GM12892 (cell line): ENCODE measurements around the gene IFNK.

Source experiments
- DNase-seq: peaks from one replicate; pipeline ENCODE4 v3.0.0; 2011; ENCODE audit not compliant: insufficient read length
- FAIRE-seq: peaks from 2 replicates; lab custom pipeline; 2011; peaks lifted over from hg19 to GRCh38; lab: Jason Lieb, UNC
- POLR2A ChIP-seq: IDR thresholded peaks from 2 replicates; pipeline ENCODE4 v1.6.1; 2011; ENCODE audit warnings: low read depth, low read length, control low read depth
- POLR2AphosphoS5 ChIP-seq: IDR thresholded peaks from 2 replicates; pipeline ENCODE4 v1.6.1; 2011; ENCODE audit warnings: low read depth, low read length, control low read depth
- TAF1 ChIP-seq: IDR thresholded peaks from 2 replicates; pipeline ENCODE4 v1.6.1; 2011; ENCODE audit warnings: low read depth, mild to moderate bottlenecking, control low read depth, low read length, borderline replicate concordance

The IFNK gene

GRCh38 chr9:27545471-27545870 is 21.4 kb downstream of the IFNK start:
- FAIRE-seq, result peak; percentile 5
- DNase-seq, result no peak
- TF ChIP-seq TAF1 (no peak), POLR2AphosphoS5 (no peak), POLR2A (no peak)

GRCh38 chr9:27548055-27548741 is 24.1 kb downstream of the IFNK start:
- DNase-seq (no peak), FAIRE-seq (no peak)

DNA sequence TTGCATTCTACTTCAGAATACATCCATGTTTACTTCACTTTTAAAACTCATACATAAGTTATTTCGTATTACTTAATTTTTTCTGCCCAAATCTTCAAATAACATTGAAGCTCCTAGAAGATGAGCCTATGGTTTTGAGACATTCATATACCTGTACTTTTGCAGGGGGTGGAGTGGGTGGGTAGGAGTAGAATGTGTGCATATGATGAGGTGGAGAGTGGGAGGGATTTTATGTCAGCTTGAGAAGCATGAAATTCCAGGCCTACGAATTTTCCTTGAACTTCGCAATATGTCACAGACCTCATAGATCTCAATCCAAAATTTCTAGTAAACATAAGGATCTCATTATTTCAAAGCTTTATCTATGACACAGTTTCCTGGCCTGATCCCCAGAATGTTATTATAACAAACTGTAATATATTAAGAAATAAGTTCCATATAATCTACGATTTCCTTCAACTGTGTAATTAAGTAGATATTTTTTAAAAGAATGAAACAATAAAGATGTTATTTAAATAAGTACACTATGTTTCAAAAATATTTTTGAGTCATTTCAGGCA is 25.2 kb downstream of the IFNK start:
- TF ChIP-seq TAF1 (no peak), POLR2A (no peak)
- FAIRE-seq (no peak), DNase-seq (no peak)

More at GRCh38 chr9:27548055-27548741, 24.1 kb downstream of the IFNK start:
- TF ChIP-seq POLR2A, result no peak
- TF ChIP-seq POLR2AphosphoS5, result no peak
- TF ChIP-seq TAF1, result no peak

GRCh38 chr9:27554712-27555111 is 30.6 kb downstream of the IFNK start:
- TF ChIP-seq POLR2A (no peak), POLR2AphosphoS5 (no peak), TAF1 (no peak)
- FAIRE-seq, result no peak
- no peak for DNase-seq

DNA sequence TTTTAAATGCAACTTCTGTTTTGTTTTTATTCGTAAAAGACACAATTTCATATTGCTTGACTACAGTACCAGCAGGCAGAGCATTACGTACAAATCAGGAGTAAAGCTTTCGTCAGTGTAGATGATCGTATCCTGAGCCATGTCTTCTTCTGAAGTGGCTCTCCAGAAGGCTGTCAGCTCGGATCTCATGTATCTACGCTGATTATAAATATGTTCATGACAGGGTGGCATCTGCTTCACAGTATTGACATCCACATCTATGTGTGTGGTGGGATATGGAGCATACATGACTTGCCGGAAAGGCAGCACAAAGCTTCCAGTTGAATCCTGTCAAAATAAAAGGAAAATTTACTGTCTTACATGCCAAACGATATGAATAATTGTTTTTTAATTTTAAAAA is 32.4 kb downstream of the IFNK start:
- FAIRE-seq, result no peak
- no peak for DNase-seq
- TF ChIP-seq TAF1 (no peak), POLR2A (no peak), POLR2AphosphoS5 (no peak)

DNA sequence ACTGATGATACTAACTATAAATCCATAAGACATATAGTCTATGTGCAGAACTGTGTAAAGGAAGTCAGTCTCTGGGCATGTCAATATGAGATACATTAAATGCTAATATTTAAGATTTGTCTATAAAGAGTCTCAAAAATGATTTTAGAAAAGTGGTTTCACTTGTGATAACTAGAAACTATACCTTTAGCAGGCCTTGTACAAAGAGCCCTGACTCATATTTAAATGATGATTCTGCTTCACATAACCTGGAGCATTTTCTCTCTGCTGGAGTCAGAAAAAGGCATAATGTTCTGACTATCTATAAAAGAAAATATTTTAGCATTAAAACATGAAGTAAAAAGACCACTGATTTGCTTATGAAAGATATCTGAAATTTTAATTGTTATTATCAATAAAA is 34.2 kb downstream of the IFNK start:
- no peak for FAIRE-seq
- no peak for DNase-seq
- TF ChIP-seq POLR2AphosphoS5, result no peak
- TF ChIP-seq TAF1, result no peak
- no peak for TF ChIP-seq POLR2A

- no peak for DNase-seq
- no peak for TF ChIP-seq POLR2AphosphoS5
- no peak for TF ChIP-seq TAF1
- TF ChIP-seq POLR2A, result no peak
- no peak for FAIRE-seq
Observed at GRCh38 chr9:27560457-27560856, 36.4 kb downstream of the IFNK start.

DNA sequence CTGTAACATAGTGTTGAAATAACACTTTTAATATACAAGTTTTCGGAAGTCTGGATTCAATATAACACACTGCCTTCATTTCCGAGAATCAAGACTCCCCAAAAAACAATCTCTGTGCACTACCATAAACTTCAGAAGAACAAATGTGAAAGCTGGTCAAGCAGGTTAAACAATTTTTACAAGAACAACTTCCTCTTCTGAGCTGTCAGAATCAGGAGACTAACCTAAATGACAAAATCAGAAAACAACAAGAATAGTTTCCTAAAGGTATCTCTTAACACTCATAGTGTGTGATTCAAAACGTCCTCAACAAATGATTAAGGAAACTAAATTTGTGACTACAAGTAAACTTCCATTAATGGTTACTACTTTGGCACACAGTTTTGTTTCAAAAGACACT is 37.6 kb downstream of the IFNK start:
- TF ChIP-seq TAF1 (no peak), POLR2AphosphoS5 (no peak), POLR2A (no peak)
- FAIRE-seq, result no peak
- DNase-seq, result no peak

DNA sequence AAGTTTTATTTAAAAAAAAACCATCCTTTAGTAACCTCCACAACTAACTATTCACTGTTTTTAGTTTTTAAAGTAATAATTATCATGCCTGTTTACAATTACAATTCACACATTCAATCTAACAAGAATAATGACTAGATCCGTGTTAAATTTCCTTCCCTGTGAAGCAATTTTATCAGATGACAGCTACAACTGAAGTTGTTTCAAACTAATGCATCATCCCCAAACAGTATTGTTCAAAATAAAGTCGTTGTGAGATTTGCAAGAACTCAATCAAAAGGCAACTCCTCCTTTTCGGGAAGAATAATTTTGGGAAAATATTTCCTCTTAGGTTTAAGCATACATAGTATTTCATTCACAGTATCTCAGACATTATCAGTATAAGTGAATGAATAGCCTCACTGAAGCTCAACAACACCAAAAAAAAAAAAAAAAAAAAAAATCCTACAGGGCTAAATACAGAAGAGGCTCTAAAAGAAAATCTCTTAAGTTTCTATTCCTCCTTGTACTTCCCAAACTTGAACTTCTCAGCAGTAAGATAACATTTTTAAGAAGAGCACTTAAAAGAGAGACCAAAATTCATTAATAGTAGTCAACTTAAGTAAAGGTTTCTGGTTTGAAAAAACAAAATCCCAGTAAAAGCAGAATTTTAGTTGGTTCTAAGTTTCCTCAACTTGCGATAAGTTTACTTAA is 39.8 kb downstream of the IFNK start:
- DNase-seq, result no peak
- FAIRE-seq, result no peak
- TF ChIP-seq POLR2AphosphoS5 (no peak), TAF1 (no peak), POLR2A (no peak)

- TF ChIP-seq POLR2A (no peak), TAF1 (no peak), POLR2AphosphoS5 (no peak)
- DNase-seq (no peak), FAIRE-seq (no peak)
Observed at GRCh38 chr9:27564670-27565069, 40.6 kb downstream of the IFNK start.

DNA sequence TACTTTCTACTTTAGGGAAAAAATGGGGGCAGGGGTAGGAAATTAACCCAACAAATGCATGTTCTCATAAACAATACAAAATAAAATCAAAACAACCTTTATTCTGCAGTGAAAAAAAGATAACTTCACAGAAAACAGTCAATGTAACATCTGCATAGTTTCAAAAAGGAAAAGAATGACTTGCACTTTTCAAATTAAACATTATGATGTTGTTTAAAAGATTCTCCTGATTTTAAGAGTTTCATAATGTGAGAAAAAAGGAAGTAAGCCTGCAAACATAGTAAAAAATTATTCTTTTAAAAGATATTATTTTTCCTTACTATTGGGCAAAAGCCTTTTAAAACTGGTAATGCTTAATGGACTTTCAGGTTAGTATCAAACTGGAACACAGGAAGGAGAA is 41.6 kb downstream of the IFNK start:
- FAIRE-seq, result no peak
- no peak for DNase-seq
- TF ChIP-seq POLR2A (no peak), TAF1 (no peak), POLR2AphosphoS5 (no peak)
